Measurements from ENCODE around the gene PLXNA2.

DNA sequence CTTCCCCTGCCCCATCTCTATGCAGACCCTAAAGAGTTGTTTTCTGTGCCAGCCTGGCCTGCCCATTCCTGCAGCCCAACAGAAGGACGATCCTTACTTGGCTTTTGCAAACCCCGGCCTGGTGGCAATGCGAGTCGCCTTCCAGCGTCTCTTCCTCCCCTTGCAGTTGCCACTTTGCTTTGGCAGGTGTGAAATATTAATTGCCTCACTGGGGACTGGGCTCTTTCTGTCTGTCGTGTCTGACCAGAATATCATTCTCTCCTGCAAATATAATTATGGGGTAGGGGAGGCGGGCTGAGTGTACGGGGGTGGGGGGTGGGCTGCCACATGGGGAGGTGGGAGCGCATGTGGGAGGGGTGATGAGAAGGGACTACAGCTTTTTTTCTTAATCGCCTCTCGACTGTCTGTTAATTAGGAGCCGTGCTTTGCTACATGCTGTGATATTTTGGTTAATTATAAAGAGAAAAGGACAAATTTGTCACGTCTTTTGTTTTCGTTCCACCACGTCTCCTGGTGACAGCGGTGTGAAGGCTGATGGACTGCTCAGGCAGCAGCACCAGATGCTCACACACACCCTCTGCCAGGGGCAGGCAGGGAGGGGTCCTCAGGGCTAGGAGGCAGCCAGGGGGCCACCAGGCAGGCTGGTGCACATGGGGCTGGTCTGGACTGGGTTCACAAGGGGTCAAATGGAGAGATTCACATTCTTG, 253.2 kb downstream of the PLXNA2 start:
- TF ChIP-seq, protein P1, sequence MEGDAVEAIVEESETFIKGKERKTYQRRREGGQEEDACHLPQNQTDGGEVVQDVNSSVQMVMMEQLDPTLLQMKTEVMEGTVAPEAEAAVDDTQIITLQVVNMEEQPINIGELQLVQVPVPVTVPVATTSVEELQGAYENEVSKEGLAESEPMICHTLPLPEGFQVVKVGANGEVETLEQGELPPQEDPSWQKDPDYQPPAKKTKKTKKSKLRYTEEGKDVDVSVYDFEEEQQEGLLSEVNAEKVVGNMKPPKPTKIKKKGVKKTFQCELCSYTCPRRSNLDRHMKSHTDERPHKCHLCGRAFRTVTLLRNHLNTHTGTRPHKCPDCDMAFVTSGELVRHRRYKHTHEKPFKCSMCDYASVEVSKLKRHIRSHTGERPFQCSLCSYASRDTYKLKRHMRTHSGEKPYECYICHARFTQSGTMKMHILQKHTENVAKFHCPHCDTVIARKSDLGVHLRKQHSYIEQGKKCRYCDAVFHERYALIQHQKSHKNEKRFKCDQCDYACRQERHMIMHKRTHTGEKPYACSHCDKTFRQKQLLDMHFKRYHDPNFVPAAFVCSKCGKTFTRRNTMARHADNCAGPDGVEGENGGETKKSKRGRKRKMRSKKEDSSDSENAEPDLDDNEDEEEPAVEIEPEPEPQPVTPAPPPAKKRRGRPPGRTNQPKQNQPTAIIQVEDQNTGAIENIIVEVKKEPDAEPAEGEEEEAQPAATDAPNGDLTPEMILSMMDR (IDR thresholded peaks at IDR 0.05) = no peak
- no peak for TF ChIP-seq POLR2AphosphoS5 (IDR thresholded peaks at IDR 0.05)
- no peak for TF ChIP-seq POLR2A (IDR thresholded peaks at IDR 0.05)
- TF ChIP-seq EP300 (IDR thresholded peaks at IDR 0.05) = no peak
